Common myeloid progenitor, CD34-positive (primary cell): ENCODE results near the gene C14orf132.

Experiments
- CTCF ChIA-PET: fragments of 350-600 bp; sonication (Branson Sonifier 250); formaldehyde crosslinking; loops from one replicate; lab custom pipeline; 2021; ENCODE audit warnings: antibody characterized with exemption; lab: Charles Lee
- POLR2A ChIA-PET: fragments of 350-600 bp; sonication (Branson Sonifier 250); formaldehyde crosslinking; loops from one replicate; lab custom pipeline; 2021; ENCODE audit warnings: antibody characterized with exemption; lab: Charles Lee
- DNase-seq, 3 donors: peaks; one replicate each; pipeline versions ENCODE4 v3.0.0 to v3.0.0-alpha.2; 2013
- H3K27ac ChIP-seq, 2 experiments: 1 replicate in 1 of 2; 2 replicates in 1 of 2; pipeline ENCODE4 v1.7.0; 2013; ENCODE audit warnings: inconsistent platforms in 2 of 2, low read length in 2 of 2, mild to moderate bottlenecking in 2 of 2, low read depth in 1 of 2, moderate library complexity in 1 of 2; ENCODE audit not compliant: severe bottlenecking in 2 of 2, insufficient read depth in 1 of 2, poor library complexity in 1 of 2
- H3K27me3 ChIP-seq, 5 experiments: replicated peaks in 2 of 5; 1 replicate in 3 of 5; 2 replicates in 2 of 5; pipeline versions ENCODE4 v1.6.1 to v1.7.0; 2013; ENCODE audit warnings: low read length in 4 of 5, mild to moderate bottlenecking in 2 of 5, moderate library complexity in 2 of 5, inconsistent platforms in 1 of 5; ENCODE audit not compliant: insufficient read depth in 5 of 5, control insufficient read depth in 4 of 5
- H3K36me3 ChIP-seq, 4 experiments: 1 replicate in 2 of 4; 2 replicates in 2 of 4; pipeline versions ENCODE4 v1.6.1 to v1.7.0; 2013; ENCODE audit warnings: low read length in 3 of 4, control low read depth in 1 of 4, mild to moderate bottlenecking in 1 of 4; ENCODE audit not compliant: control insufficient read depth in 4 of 4, insufficient read depth in 4 of 4
- H3K4me1 ChIP-seq, 4 experiments: 1 replicate in 3 of 4; 2 replicates in 1 of 4; pipeline versions ENCODE4 v1.6.1 to v1.7.1; 2013; ENCODE audit warnings: low read length in 3 of 4, mild to moderate bottlenecking in 3 of 4, control low read depth in 1 of 4, inconsistent platforms in 1 of 4, moderate library complexity in 1 of 4; ENCODE audit not compliant: control insufficient read depth in 4 of 4, insufficient read depth in 4 of 4; ENCODE audit errors: control extremely low read depth in 1 of 4
- H3K4me3 ChIP-seq, 7 experiments: 1 replicate in 4 of 7; 2 replicates in 3 of 7; pipeline versions ENCODE4 v1.5.1 to v1.7.0; 2013; ENCODE audit warnings: mild to moderate bottlenecking in 7 of 7, low read length in 6 of 7, moderate library complexity in 6 of 7, inconsistent platforms in 2 of 7, low read depth in 2 of 7, control low read depth in 1 of 7; ENCODE audit not compliant: insufficient read depth in 4 of 7, control insufficient read depth in 1 of 7; ENCODE audit errors: extremely low read depth in 1 of 7
- H3K9me3 ChIP-seq, 5 experiments: 1 replicate in 4 of 5; 2 replicates in 1 of 5; pipeline versions ENCODE4 v1.6.1 to v1.7.1; 2013; ENCODE audit warnings: low read length in 4 of 5, mild to moderate bottlenecking in 2 of 5, inconsistent platforms in 1 of 5, low read depth in 1 of 5, moderate library complexity in 1 of 5; ENCODE audit not compliant: control insufficient read depth in 4 of 5, insufficient read depth in 2 of 5; ENCODE audit errors: control extremely low read depth in 1 of 5
- WGBS: methylation state at CpG from one replicate; pipeline ENCODE4 v1.1.5; 2013; ENCODE audit not compliant: insufficient coverage; 5-methylcytosine and 5-hydroxymethylcytosine counted together

The C14orf132 gene

GRCh38 chr14:96029089-96029645 is 10.0 kb upstream of the C14orf132 start:
- H3K4me3 ChIP-seq = no peak overlapping the region
- no peak for DNase-seq
- H3K27me3 ChIP-seq = peaks cover 0 to 14% (median 3%) of the 10 kb centered on the region in 5 experiments
- 92% methylated on average over 2 of the region's 4 CpGs for WGBS
- CTCF ChIA-PET = no interaction called here
- H3K9me3 ChIP-seq = no peaks in the 10 kb centered on the region
- H3K36me3 ChIP-seq = no peaks in the 10 kb centered on the region
- no peaks in the 10 kb centered on the region for H3K4me1 ChIP-seq
- POLR2A ChIA-PET = no interaction called here
- H3K27ac ChIP-seq = no peak overlapping the region

GRCh38 chr14:96030108-96030760 is 8.9 kb upstream of the C14orf132 start:
- POLR2A ChIA-PET = no interaction called here
- Histone ChIP-seq H3K4me3 (no peak overlapping the region), H3K9me3 (no peaks in the 10 kb centered on the region), H3K4me1 (no peaks in the 10 kb centered on the region), H3K27me3 (peaks cover 0 to 11% (median 0%) of the 10 kb centered on the region in 5 experiments), H3K27ac (no peak overlapping the region), H3K36me3 (no peaks in the 10 kb centered on the region)
- 91% methylated on average over 8 of the region's 11 CpGs for WGBS
- CTCF ChIA-PET = no interaction called here
- no peak for DNase-seq

GRCh38 chr14:96031691-96032090 is 7.5 kb upstream of the C14orf132 start:
- Histone ChIP-seq H3K4me1 (no peaks in the 10 kb centered on the region), H3K27me3 (peaks cover 0 to 18% (median 5%) of the 10 kb centered on the region in 5 experiments), H3K9me3 (no peaks in the 10 kb centered on the region), H3K36me3 (no peaks in the 10 kb centered on the region), H3K27ac (no peak overlapping the region), H3K4me3 (no peak overlapping the region)
- CTCF ChIA-PET = interaction anchor here (0.7 kb wide), 1 partner anchor 964 kb away, joined by 3 read pairs; no protein-coding TSS in a partner anchor
- POLR2A ChIA-PET = no interaction called here
- 86% methylated on average over 1 of the region's 1 CpG for WGBS
- DNase-seq = no peak

GRCh38 chr14:96035456-96035855 is 3.7 kb upstream of the C14orf132 start:
- WGBS = 100% methylated on average over 1 of the region's 2 CpGs
- Histone ChIP-seq H3K27ac (no peak overlapping the region), H3K9me3 (peaks cover 0 to 3% (median 0%) of the 10 kb centered on the region in 5 experiments), H3K4me1 (peaks cover 0 to 14% (median 8%) of the 10 kb centered on the region in 4 experiments), H3K36me3 (no peaks in the 10 kb centered on the region), H3K27me3 (peaks cover 14 to 50% (median 21%) of the 10 kb centered on the region in 5 experiments), H3K4me3 (no peak overlapping the region)
- DNase-seq = no peak
- ChIA-PET POLR2A (no interaction called here), CTCF (no interaction called here)

GRCh38 chr14:96037891-96038557 is 1.1 kb upstream of the C14orf132 start:
- H3K4me1 ChIP-seq = peaks cover 0 to 14% (median 8%) of the 10 kb centered on the region in 4 experiments
- no peak for DNase-seq
- no peak overlapping the region for H3K27ac ChIP-seq
- peaks cover 22 to 70% (median 28%) of the 10 kb centered on the region in 5 experiments for H3K27me3 ChIP-seq
- no peaks in the 10 kb centered on the region for H3K36me3 ChIP-seq
- peaks cover 0 to 3% (median 0%) of the 10 kb centered on the region in 5 experiments for H3K9me3 ChIP-seq
- ChIA-PET POLR2A (no interaction called here), CTCF (no interaction called here)
- H3K4me3 ChIP-seq = no peak overlapping the region
- WGBS = 32% methylated on average over 6 of the region's 7 CpGs

GRCh38 chr14:96038558-96038919 is 623 bp upstream of the C14orf132 start:
- Histone ChIP-seq H3K36me3 (no peaks in the 10 kb centered on the region), H3K27me3 (peaks cover 22 to 74% (median 31%) of the 10 kb centered on the region in 5 experiments), H3K4me1 (peaks cover 0 to 14% (median 8%) of the 10 kb centered on the region in 4 experiments), H3K9me3 (peaks cover 0 to 3% (median 0%) of the 10 kb centered on the region in 5 experiments), H3K27ac (no peak overlapping the region), H3K4me3 (peak overlapping the region in 3 of 7 experiments; percentile 42 to 74 (median 62))
- WGBS = 32% methylated on average over 10 of the region's 10 CpGs
- peak in 2 of 3 donors; percentile 27 to 35 for DNase-seq
- POLR2A ChIA-PET = no interaction called here
- CTCF ChIA-PET = no interaction called here
